SU-DHL-6 (cell line): Measurements from ENCODE around the gene ACAN.

Source experiments
- H2AFZ ChIP-seq: fragments of 200-600 bp; sonication (generic); 2 replicates; pipeline ENCODE4 v1.6.1; 2014; ENCODE audit warnings: low read depth, mild to moderate bottlenecking, moderate library complexity, mixed read lengths, antibody characterized with exemption, low read length; ENCODE audit not compliant: severe bottlenecking
- H3F3A ChIP-seq: fragments of 200-600 bp; shearing (Covaris generic); 2 replicates; pipeline ENCODE4 v1.6.0; 2016; ENCODE audit warnings: antibody characterized with exemption, mild to moderate bottlenecking; ENCODE audit not compliant: insufficient read depth
- H3K27ac ChIP-seq: fragments of 200-600 bp; sonication (generic); 2 replicates; pipeline ENCODE4 v1.5.1; 2016; ENCODE audit warnings: low read depth, mild to moderate bottlenecking, low read length, moderate library complexity, mixed read lengths
- H3K27me3 ChIP-seq: fragments of 200-600 bp; sonication (generic), shearing (Covaris generic); 2 replicates; pipeline ENCODE4 v1.6.0; 2014; ENCODE audit warnings: mild to moderate bottlenecking, low read length
- H3K36me3 ChIP-seq: fragments of 200-600 bp; sonication (generic); 2 replicates; pipeline ENCODE4 v1.6.1; 2014; ENCODE audit warnings: mild to moderate bottlenecking, low read length, mixed read lengths
- H3K4me2 ChIP-seq: fragments of 300-600, 200-600 bp; shearing (Covaris generic), sonication (generic); 2 replicates; pipeline ENCODE4 v1.6.0; 2014; ENCODE audit warnings: low read length, low read depth, mild to moderate bottlenecking; ENCODE audit not compliant: poor library complexity, severe bottlenecking
- H3K4me3 ChIP-seq: fragments of 200-600 bp; sonication (generic); 2 replicates; pipeline ENCODE4 v1.5.1; 2014; ENCODE audit warnings: antibody characterized with exemption, low read length, mild to moderate bottlenecking, mixed read lengths; ENCODE audit not compliant: insufficient read depth, poor library complexity, severe bottlenecking
- H3K79me2 ChIP-seq: fragments of 200-600 bp; sonication (generic); 2 replicates; pipeline ENCODE4 v1.6.1; 2014; ENCODE audit warnings: mild to moderate bottlenecking, low read length, moderate library complexity; ENCODE audit not compliant: insufficient read depth
- H3K9ac ChIP-seq: fragments of 200-600 bp; sonication (generic); 2 replicates; pipeline ENCODE4 v1.7.0; 2014; ENCODE audit warnings: mild to moderate bottlenecking, low read length
- H3K9me2 ChIP-seq: fragments of 200-600 bp; sonication (generic); replicated peaks from 2 replicates; pipeline ENCODE4 v1.6.1; 2014; ENCODE audit warnings: low read length; ENCODE audit not compliant: insufficient read depth
- H3K9me3 ChIP-seq: fragments of 200-600 bp; sonication (generic); 2 replicates; pipeline ENCODE4 v1.6.1; 2014; ENCODE audit warnings: low read length, mixed read lengths; ENCODE audit not compliant: insufficient read depth
- H4K20me1 ChIP-seq: fragments of 200-600 bp; sonication (generic); 2 replicates; pipeline ENCODE4 v1.6.1; 2014; ENCODE audit warnings: low read depth, mild to moderate bottlenecking, antibody characterized with exemption, low read length, moderate library complexity, mixed read lengths
- CTCF ChIP-seq: fragments of 200-600 bp; sonication (generic); IDR thresholded peaks from one replicate; pipeline ENCODE4 v1.5.1; 2017; ENCODE audit warnings: antibody characterized with exemption, mild to moderate bottlenecking, low read length, moderate library complexity; ENCODE audit not compliant: insufficient read depth, poor library complexity, severe bottlenecking
- EZH2phosphoT487 ChIP-seq: fragments of 200-600 bp; sonication (generic), shearing (Covaris generic); conservative IDR thresholded peaks from 2 replicates; pipeline ENCODE4 v1.6.1; 2018; ENCODE audit warnings: mild to moderate bottlenecking, antibody characterized with exemption, low read length, moderate library complexity, mixed read lengths

The ACAN gene

GRCh38 chr15:88792342-88793282, 10.6 kb upstream of the ACAN start:
- Histone ChIP-seq H3K27me3 (no peaks in the 10 kb centered on the region), H3K36me3 (no peaks in the 10 kb centered on the region), H4K20me1 (no peaks in the 10 kb centered on the region), H3K9me2 (no peaks in the 10 kb centered on the region), H3K9ac (no peak overlapping the region), H3K4me2 (no peak overlapping the region), H3F3A (no peaks in the 10 kb centered on the region), H3K9me3 (no peaks in the 10 kb centered on the region), H3K4me3 (no peak overlapping the region), H3K27ac (no peak overlapping the region), H2AFZ (no peak overlapping the region), H3K79me2 (no peaks in the 10 kb centered on the region)
- TF ChIP-seq CTCF (no peak), EZH2phosphoT487 (no peak)

GRCh38 chr15:88794001-88794400, 9.2 kb upstream of the ACAN start:
- no peak overlapping the region for H3K27ac ChIP-seq
- no peak overlapping the region for H2AFZ ChIP-seq
- H3K9ac ChIP-seq = no peak overlapping the region
- no peak for TF ChIP-seq EZH2phosphoT487
- TF ChIP-seq CTCF = no peak
- no peak overlapping the region for H3K4me2 ChIP-seq
- no peak overlapping the region for H3K4me3 ChIP-seq
- no peaks in the 10 kb centered on the region for H4K20me1 ChIP-seq
- no peaks in the 10 kb centered on the region for H3K9me2 ChIP-seq
- H3K36me3 ChIP-seq = no peaks in the 10 kb centered on the region
- no peaks in the 10 kb centered on the region for H3K79me2 ChIP-seq
- H3K27me3 ChIP-seq = no peaks in the 10 kb centered on the region
- no peaks in the 10 kb centered on the region for H3K9me3 ChIP-seq
- H3F3A ChIP-seq = no peaks in the 10 kb centered on the region

- Histone ChIP-seq H3K27ac (no peak overlapping the region), H3K4me3 (no peak overlapping the region), H3F3A (no peaks in the 10 kb centered on the region), H4K20me1 (no peaks in the 10 kb centered on the region), H3K4me2 (no peak overlapping the region), H2AFZ (no peak overlapping the region), H3K27me3 (no peaks in the 10 kb centered on the region), H3K36me3 (no peaks in the 10 kb centered on the region), H3K9me3 (no peaks in the 10 kb centered on the region), H3K9ac (no peak overlapping the region), H3K79me2 (no peaks in the 10 kb centered on the region), H3K9me2 (no peaks in the 10 kb centered on the region)
- TF ChIP-seq CTCF (no peak), EZH2phosphoT487 (no peak)
These were observed 5.4 kb upstream of the ACAN start for GRCh38 chr15:88797663-88798339.
